ENCODE data around the gene CDK5RAP1. TPM values are rescaled to one million over a fixed set of nuclear protein-coding genes. Genes with fewer than 3 reads are reported as not detected.

Gene CDK5RAP1
- total RNA-seq, 2 experiments from 2014 or later = 32.1 to 49.4 TPM

- no peak for DNase-seq (ENCODE audit: low spot score)
- H3K4me2 ChIP-seq (ENCODE audit: low read length) = no peak overlapping the region
- TF ChIP-seq CTCF (conservative IDR thresholded peaks at IDR 0.05; ENCODE audit: low read length) (no peak), EZH2phosphoT487 (IDR thresholded peaks at IDR 0.05; ENCODE audit: borderline replicate concordance, low read depth, low read length) (no peak)
- no peaks in the 10 kb centered on the region for H3K36me3 ChIP-seq (ENCODE audit: insufficient read depth, low read length)
- H3K4me1 ChIP-seq (ENCODE audit: insufficient read depth, low read length, poor library complexity, severe bottlenecking) = no peaks in the 10 kb centered on the region
- CTCF ChIA-PET (ENCODE audit: unreplicated experiment) = no interaction called here
- H3K9me3 ChIP-seq (ENCODE audit: low read length) = no peaks in the 10 kb centered on the region
- BruUV-seq (replicated peaks) = no TSS peak
- H2AFZ ChIP-seq (ENCODE audit: low read length) = no peak overlapping the region
- no peaks in the 10 kb centered on the region for H3K79me2 ChIP-seq (ENCODE audit: insufficient read depth, low read depth, low read length)
- no peak overlapping the region for H3K4me3 ChIP-seq (ENCODE audit: low read depth, low read length, poor library complexity, severe bottlenecking)
- H4K20me1 ChIP-seq (ENCODE audit: insufficient read depth, low read length) = no peaks in the 10 kb centered on the region
- intact Hi-C loops (cut with micrococcal nuclease; ENCODE audit: unreplicated experiment) = no loop called here
- H3K27ac ChIP-seq (ENCODE audit: low read depth, low read length, poor library complexity, severe bottlenecking) = no peak overlapping the region
- POLR2A ChIA-PET = interaction anchor here (0.7 to 1.0 kb wide), 2 partner anchors 17 to 397 kb away, joined by 3 to 5 read pairs; no protein-coding TSS in a partner anchor
- H3K9me2 ChIP-seq (ENCODE audit: insufficient read depth, low read length) = no peaks in the 10 kb centered on the region
Measured at GRCh38 chr20:33311011-33311410, 90.3 kb downstream of the CDK5RAP1 start.

- no peaks in the 10 kb centered on the region for H4K20me1 ChIP-seq (ENCODE audit: insufficient read depth, low read length)
- no peak overlapping the region for H2AFZ ChIP-seq (ENCODE audit: low read length)
- H3K79me2 ChIP-seq (ENCODE audit: insufficient read depth, low read depth, low read length) = no peaks in the 10 kb centered on the region
- no TSS peak for BruUV-seq (replicated peaks)
- no peaks in the 10 kb centered on the region for H3K9me3 ChIP-seq (ENCODE audit: low read length)
- DNase-seq (ENCODE audit: low spot score) = no peak
- TF ChIP-seq EZH2phosphoT487 (IDR thresholded peaks at IDR 0.05; ENCODE audit: borderline replicate concordance, low read depth, low read length) (no peak), CTCF (conservative IDR thresholded peaks at IDR 0.05; ENCODE audit: low read length) (no peak)
- no peak overlapping the region for H3K27ac ChIP-seq (ENCODE audit: low read depth, low read length, poor library complexity, severe bottlenecking)
- H3K36me3 ChIP-seq (ENCODE audit: insufficient read depth, low read length) = no peaks in the 10 kb centered on the region
- no peaks in the 10 kb centered on the region for H3K9me2 ChIP-seq (ENCODE audit: insufficient read depth, low read length)
- CTCF ChIA-PET (ENCODE audit: unreplicated experiment) = no interaction called here
- no peak overlapping the region for H3K4me2 ChIP-seq (ENCODE audit: low read length)
- POLR2A ChIA-PET = interaction anchor here (0.7 to 1.0 kb wide), 2 partner anchors 17 to 397 kb away, joined by 3 to 5 read pairs; no protein-coding TSS in a partner anchor
- H3K4me3 ChIP-seq (ENCODE audit: low read depth, low read length, poor library complexity, severe bottlenecking) = no peak overlapping the region
- no peaks in the 10 kb centered on the region for H3K4me1 ChIP-seq (ENCODE audit: insufficient read depth, low read length, poor library complexity, severe bottlenecking)
- intact Hi-C loops (cut with micrococcal nuclease; ENCODE audit: unreplicated experiment) = no loop called here
Measured at GRCh38 chr20:33310327-33310899, 90.9 kb downstream of the CDK5RAP1 start.

- H3K36me3 ChIP-seq (ENCODE audit: insufficient read depth, low read length) = no peaks in the 10 kb centered on the region
- H3K4me2 ChIP-seq (ENCODE audit: low read length) = no peak overlapping the region
- no peak for TF ChIP-seq EZH2phosphoT487 (IDR thresholded peaks at IDR 0.05; ENCODE audit: borderline replicate concordance, low read depth, low read length)
- no peak for TF ChIP-seq CTCF (conservative IDR thresholded peaks at IDR 0.05; ENCODE audit: low read length)
- DNase-seq (ENCODE audit: low spot score) = no peak
- H3K4me3 ChIP-seq (ENCODE audit: low read depth, low read length, poor library complexity, severe bottlenecking) = no peak overlapping the region
- POLR2A ChIA-PET = no interaction called here
- no peaks in the 10 kb centered on the region for H3K9me2 ChIP-seq (ENCODE audit: insufficient read depth, low read length)
- CTCF ChIA-PET (ENCODE audit: unreplicated experiment) = no interaction called here
- H2AFZ ChIP-seq (ENCODE audit: low read length) = no peak overlapping the region
- H3K4me1 ChIP-seq (ENCODE audit: insufficient read depth, low read length, poor library complexity, severe bottlenecking) = no peaks in the 10 kb centered on the region
- intact Hi-C loops (cut with micrococcal nuclease; ENCODE audit: unreplicated experiment) = no loop called here
- H3K79me2 ChIP-seq (ENCODE audit: insufficient read depth, low read depth, low read length) = no peaks in the 10 kb centered on the region
- no peaks in the 10 kb centered on the region for H3K9me3 ChIP-seq (ENCODE audit: low read length)
- no peaks in the 10 kb centered on the region for H4K20me1 ChIP-seq (ENCODE audit: insufficient read depth, low read length)
- H3K27ac ChIP-seq (ENCODE audit: low read depth, low read length, poor library complexity, severe bottlenecking) = no peak overlapping the region
- no TSS peak for BruUV-seq (replicated peaks)
Measured at GRCh38 chr20:33309631-33310030, 91.7 kb downstream of the CDK5RAP1 start.
